ENCODE data around the gene GPR61.

Gene GPR61

GRCh38 chr1:109513110-109513710 lies 26.5 kb upstream of the GPR61 start:
- H2AFZ ChIP-seq (ENCODE audit: low read depth, low read length) = no peak overlapping the region
- no peak overlapping the region for H2BK5ac ChIP-seq (ENCODE audit: low read depth, low read length, poor library complexity, severe bottlenecking)
- peaks cover 12% of the 10 kb centered on the region for H3K4me1 ChIP-seq (ENCODE audit: control insufficient read depth, insufficient read depth, low read depth, low read length)
- no peak overlapping the region for H2BK12ac ChIP-seq (ENCODE audit: low read length in 2 of 2)
- H3K4me2 ChIP-seq (ENCODE audit: low read length, poor library complexity, severe bottlenecking) = no peak overlapping the region
- no peak overlapping the region for H4K91ac ChIP-seq (ENCODE audit: low read length)
- no peak overlapping the region for H2AK5ac ChIP-seq (ENCODE audit: low read length, severe bottlenecking)
- 91% methylated on average over 1 of the region's 2 CpGs for WGBS
- H2BK120ac ChIP-seq (ENCODE audit: low read depth, low read length) = no peak overlapping the region
- no peak overlapping the region for H3K14ac ChIP-seq (ENCODE audit: low read length in 2 of 2)
- H2BK15ac ChIP-seq (ENCODE audit: low read depth, poor library complexity, severe bottlenecking) = no peak overlapping the region
- no peak overlapping the region for H3K4ac ChIP-seq (ENCODE audit: low read depth in 1 of 2, low read length in 2 of 2)
- H3K79me1 ChIP-seq (replicated peaks; ENCODE audit: low read length, poor library complexity, severe bottlenecking) = no peaks in the 10 kb centered on the region
- H3K18ac ChIP-seq (ENCODE audit: low read depth in 1 of 2, low read length in 2 of 2) = no peak overlapping the region
- no peak overlapping the region for H3K27ac ChIP-seq (ENCODE audit: low read length, poor library complexity, severe bottlenecking)
- no peak overlapping the region for H4K8ac ChIP-seq (ENCODE audit: low read length)
- no peaks in the 10 kb centered on the region for H3K36me3 ChIP-seq (ENCODE audit: control insufficient read depth in 1 of 2, insufficient read depth in 2 of 2, low read depth in 1 of 2, low read length in 2 of 2)
- no peaks in the 10 kb centered on the region for H3K9me3 ChIP-seq (ENCODE audit: control insufficient read depth, low read length)
- no peak overlapping the region for H3K23ac ChIP-seq (ENCODE audit: low read length in 2 of 2)
- H3K27me3 ChIP-seq (ENCODE audit: control insufficient read depth in 1 of 2, insufficient read depth in 1 of 2, low read length in 2 of 2) = peaks cover 18 to 31% of the 10 kb centered on the region in 2 experiments
- no peak overlapping the region for H3K9ac ChIP-seq (ENCODE audit: low read length)
- no peak overlapping the region for H3K4me3 ChIP-seq (ENCODE audit: insufficient read depth in 1 of 2, low read depth in 1 of 2, low read length in 2 of 2)
- no peak for DNase-seq

- Histone ChIP-seq H3K79me1 (replicated peaks; ENCODE audit: low read length, poor library complexity, severe bottlenecking) (no peaks in the 10 kb centered on the region), H2BK5ac (ENCODE audit: low read depth, low read length, poor library complexity, severe bottlenecking) (no peak overlapping the region), H2BK120ac (ENCODE audit: low read depth, low read length) (no peak overlapping the region), H3K27ac (ENCODE audit: low read length, poor library complexity, severe bottlenecking) (no peak overlapping the region), H2AFZ (ENCODE audit: low read depth, low read length) (no peak overlapping the region), H3K18ac (ENCODE audit: low read depth in 1 of 2, low read length in 2 of 2) (no peak overlapping the region), H3K14ac (ENCODE audit: low read length in 2 of 2) (no peak overlapping the region), H2BK15ac (ENCODE audit: low read depth, poor library complexity, severe bottlenecking) (no peak overlapping the region), H3K4me1 (ENCODE audit: control insufficient read depth, insufficient read depth, low read depth, low read length) (peaks cover 8% of the 10 kb centered on the region), H3K23ac (ENCODE audit: low read length in 2 of 2) (no peak overlapping the region), H3K27me3 (ENCODE audit: control insufficient read depth in 1 of 2, insufficient read depth in 1 of 2, low read length in 2 of 2) (peaks cover 18 to 22% of the 10 kb centered on the region in 2 experiments), H2BK12ac (ENCODE audit: low read length in 2 of 2) (no peak overlapping the region), H3K9ac (ENCODE audit: low read length) (no peak overlapping the region), H3K4ac (ENCODE audit: low read depth in 1 of 2, low read length in 2 of 2) (no peak overlapping the region), H2AK5ac (ENCODE audit: low read length, severe bottlenecking) (no peak overlapping the region), H4K91ac (ENCODE audit: low read length) (no peak overlapping the region), H3K9me3 (ENCODE audit: control insufficient read depth, low read length) (no peaks in the 10 kb centered on the region), H3K4me2 (ENCODE audit: low read length, poor library complexity, severe bottlenecking) (no peak overlapping the region), H4K8ac (ENCODE audit: low read length) (no peak overlapping the region), H3K4me3 (ENCODE audit: insufficient read depth in 1 of 2, low read depth in 1 of 2, low read length in 2 of 2) (no peak overlapping the region), H3K36me3 (ENCODE audit: control insufficient read depth in 1 of 2, insufficient read depth in 2 of 2, low read depth in 1 of 2, low read length in 2 of 2) (no peaks in the 10 kb centered on the region)
- no peak for DNase-seq
- WGBS = 41% methylated on average over 3 of the region's 3 CpGs
Measured at GRCh38 chr1:109514846-109515245, 24.8 kb upstream of the GPR61 start.

- WGBS = 80% methylated on average over 4 of the region's 5 CpGs
- no peak overlapping the region for H3K18ac ChIP-seq (ENCODE audit: low read depth in 1 of 2, low read length in 2 of 2)
Measured at GRCh38 chr1:109516872-109517271, 22.8 kb upstream of the GPR61 start.

GRCh38 chr1:109517337-109517736 lies 22.3 kb upstream of the GPR61 start:
- no peaks in the 10 kb centered on the region for H3K36me3 ChIP-seq (ENCODE audit: control insufficient read depth in 1 of 2, insufficient read depth in 2 of 2, low read depth in 1 of 2, low read length in 2 of 2)
- H3K4me2 ChIP-seq (ENCODE audit: low read length, poor library complexity, severe bottlenecking) = no peak overlapping the region
- 87% methylated on average over 5 of the region's 5 CpGs for WGBS
- DNase-seq = no peak
- H2AK5ac ChIP-seq (ENCODE audit: low read length, severe bottlenecking) = no peak overlapping the region
- no peak overlapping the region for H2BK12ac ChIP-seq (ENCODE audit: low read length in 2 of 2)
- H4K8ac ChIP-seq (ENCODE audit: low read length) = no peak overlapping the region
- peaks cover 11 to 22% of the 10 kb centered on the region in 2 experiments for H3K27me3 ChIP-seq (ENCODE audit: control insufficient read depth in 1 of 2, insufficient read depth in 1 of 2, low read length in 2 of 2)
- no peak overlapping the region for H3K27ac ChIP-seq (ENCODE audit: low read length, poor library complexity, severe bottlenecking)
- H3K4me3 ChIP-seq (ENCODE audit: insufficient read depth in 1 of 2, low read depth in 1 of 2, low read length in 2 of 2) = no peak overlapping the region
- no peak overlapping the region for H4K91ac ChIP-seq (ENCODE audit: low read length)
- H3K4ac ChIP-seq (ENCODE audit: low read depth in 1 of 2, low read length in 2 of 2) = no peak overlapping the region
- H3K9ac ChIP-seq (ENCODE audit: low read length) = no peak overlapping the region
- no peak overlapping the region for H2BK5ac ChIP-seq (ENCODE audit: low read depth, low read length, poor library complexity, severe bottlenecking)
- no peak overlapping the region for H2BK120ac ChIP-seq (ENCODE audit: low read depth, low read length)
- no peaks in the 10 kb centered on the region for H3K79me1 ChIP-seq (replicated peaks; ENCODE audit: low read length, poor library complexity, severe bottlenecking)
- no peak overlapping the region for H2AFZ ChIP-seq (ENCODE audit: low read depth, low read length)
- no peak overlapping the region for H3K18ac ChIP-seq (ENCODE audit: low read depth in 1 of 2, low read length in 2 of 2)
- H3K9me3 ChIP-seq (ENCODE audit: control insufficient read depth, low read length) = no peaks in the 10 kb centered on the region
- no peak overlapping the region for H3K23ac ChIP-seq (ENCODE audit: low read length in 2 of 2)
- H3K14ac ChIP-seq (ENCODE audit: low read length in 2 of 2) = no peak overlapping the region
- H2BK15ac ChIP-seq (ENCODE audit: low read depth, poor library complexity, severe bottlenecking) = no peak overlapping the region
- peaks cover 6% of the 10 kb centered on the region for H3K4me1 ChIP-seq (ENCODE audit: control insufficient read depth, insufficient read depth, low read depth, low read length)

More at GRCh38 chr1:109516872-109517271, 22.8 kb upstream of the GPR61 start:
- peak overlapping the region; percentile 14 for H2AK5ac ChIP-seq (ENCODE audit: low read length, severe bottlenecking)
- no peak overlapping the region for H2AFZ ChIP-seq (ENCODE audit: low read depth, low read length)
- no peak overlapping the region for H4K91ac ChIP-seq (ENCODE audit: low read length)
- H3K4ac ChIP-seq (ENCODE audit: low read depth in 1 of 2, low read length in 2 of 2) = no peak overlapping the region
- H3K27me3 ChIP-seq (ENCODE audit: control insufficient read depth in 1 of 2, insufficient read depth in 1 of 2, low read length in 2 of 2) = peaks cover 8 to 22% of the 10 kb centered on the region in 2 experiments
- no peak overlapping the region for H3K4me3 ChIP-seq (ENCODE audit: insufficient read depth in 1 of 2, low read depth in 1 of 2, low read length in 2 of 2)
- no peak overlapping the region for H3K23ac ChIP-seq (ENCODE audit: low read length in 2 of 2)
- no peaks in the 10 kb centered on the region for H3K36me3 ChIP-seq (ENCODE audit: control insufficient read depth in 1 of 2, insufficient read depth in 2 of 2, low read depth in 1 of 2, low read length in 2 of 2)
- no peak for DNase-seq
- peaks cover 6% of the 10 kb centered on the region for H3K4me1 ChIP-seq (ENCODE audit: control insufficient read depth, insufficient read depth, low read depth, low read length)
- H2BK120ac ChIP-seq (ENCODE audit: low read depth, low read length) = no peak overlapping the region
- H3K79me1 ChIP-seq (replicated peaks; ENCODE audit: low read length, poor library complexity, severe bottlenecking) = no peaks in the 10 kb centered on the region
- no peaks in the 10 kb centered on the region for H3K9me3 ChIP-seq (ENCODE audit: control insufficient read depth, low read length)
- H3K14ac ChIP-seq (ENCODE audit: low read length in 2 of 2) = no peak overlapping the region
- H3K9ac ChIP-seq (ENCODE audit: low read length) = no peak overlapping the region
- H3K4me2 ChIP-seq (ENCODE audit: low read length, poor library complexity, severe bottlenecking) = no peak overlapping the region
- H4K8ac ChIP-seq (ENCODE audit: low read length) = no peak overlapping the region
- no peak overlapping the region for H2BK5ac ChIP-seq (ENCODE audit: low read depth, low read length, poor library complexity, severe bottlenecking)
- H2BK12ac ChIP-seq (ENCODE audit: low read length in 2 of 2) = no peak overlapping the region
- no peak overlapping the region for H3K27ac ChIP-seq (ENCODE audit: low read length, poor library complexity, severe bottlenecking)
- H2BK15ac ChIP-seq (ENCODE audit: low read depth, poor library complexity, severe bottlenecking) = no peak overlapping the region

Measured in mesenchymal stem cell (in vitro differentiated cells and primary cell).